Inferior parietal cortex (tissue), 1 donor: ENCODE results near the gene EPHB1.
A peak's percentile ranks its signal among the peaks of the same experiment; 100 is the strongest.
"Not testable (repeated sequence)": the region's sequence is repeated elsewhere in the genome, so short reads cannot be mapped to it uniquely, and the experiment has no call there.

ENCODE experiments used
- DNase-seq: peaks from one replicate; pipeline ENCODE4 v3.0.0-alpha.2; 2016; ENCODE audit errors: extremely low spot score

The EPHB1 gene

GRCh38 chr3:135084405-135084804 is 289.3 kb downstream of the EPHB1 start:
- no peak for DNase-seq

DNA sequence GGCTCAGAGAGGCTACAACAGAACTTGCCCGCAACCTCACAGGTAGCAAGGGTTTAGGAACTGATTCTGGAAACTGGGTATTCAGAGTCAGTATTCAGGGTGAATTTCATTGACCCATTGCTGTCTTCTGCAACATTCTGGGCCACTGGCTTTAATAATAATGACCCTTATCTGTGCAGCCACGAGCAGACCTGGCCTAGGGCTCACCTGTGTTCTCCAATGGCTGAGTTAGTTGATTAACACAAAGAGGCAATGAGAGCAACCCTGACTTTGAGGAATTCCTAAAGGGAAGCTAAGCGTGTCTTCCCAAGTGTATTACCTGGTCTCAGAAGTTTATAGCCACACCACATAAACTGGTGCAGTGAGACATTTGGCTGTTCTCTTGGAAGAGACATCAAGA is 289.9 kb downstream of the EPHB1 start:
- no peak for DNase-seq

- DNase-seq, result no peak
Observed at GRCh38 chr3:135085652-135086436, 290.8 kb downstream of the EPHB1 start.

DNA sequence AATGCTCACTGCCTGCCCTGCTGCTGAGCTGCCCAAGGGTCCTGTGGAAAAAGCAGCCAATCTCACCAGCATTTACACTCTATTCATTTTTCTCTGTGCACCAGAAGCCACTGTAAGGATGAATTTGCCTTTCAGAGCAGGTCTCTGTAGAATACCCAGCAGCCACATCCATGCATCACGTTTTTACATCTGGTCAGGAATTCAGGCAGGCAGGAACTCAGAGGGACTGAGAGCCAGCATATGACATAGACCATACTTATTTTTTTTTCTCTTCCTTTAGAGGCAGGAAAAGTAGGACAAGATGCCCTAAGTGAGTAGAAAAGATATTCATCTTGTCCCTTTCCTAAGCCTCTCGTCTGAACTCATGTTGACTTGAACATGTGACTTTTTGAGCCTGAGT is 292.7 kb downstream of the EPHB1 start:
- DNase-seq, result no peak

DNA sequence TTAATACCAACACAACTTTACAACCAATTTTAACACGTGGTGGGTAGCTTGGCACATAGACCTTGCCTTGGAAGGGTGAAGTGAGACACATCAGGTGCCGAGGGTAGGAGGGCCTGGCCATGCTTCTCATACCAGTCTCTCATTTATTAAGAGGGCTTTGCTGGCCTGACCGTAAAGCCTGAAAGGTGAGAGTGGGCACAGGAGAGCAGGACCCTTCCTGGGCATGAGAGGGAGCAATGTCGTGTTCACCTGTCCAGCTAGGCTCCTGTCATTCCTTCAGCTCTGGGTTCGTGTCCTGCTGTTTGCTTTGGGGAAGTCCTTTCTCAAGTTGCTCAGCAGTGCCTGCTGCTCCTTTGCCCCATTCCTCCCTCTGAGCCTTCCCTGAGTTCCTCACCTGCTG is 294.4 kb downstream of the EPHB1 start:
- no peak for DNase-seq

GRCh38 chr3:135090020-135090717 is 295.1 kb downstream of the EPHB1 start:
- DNase-seq, result no peak

DNA sequence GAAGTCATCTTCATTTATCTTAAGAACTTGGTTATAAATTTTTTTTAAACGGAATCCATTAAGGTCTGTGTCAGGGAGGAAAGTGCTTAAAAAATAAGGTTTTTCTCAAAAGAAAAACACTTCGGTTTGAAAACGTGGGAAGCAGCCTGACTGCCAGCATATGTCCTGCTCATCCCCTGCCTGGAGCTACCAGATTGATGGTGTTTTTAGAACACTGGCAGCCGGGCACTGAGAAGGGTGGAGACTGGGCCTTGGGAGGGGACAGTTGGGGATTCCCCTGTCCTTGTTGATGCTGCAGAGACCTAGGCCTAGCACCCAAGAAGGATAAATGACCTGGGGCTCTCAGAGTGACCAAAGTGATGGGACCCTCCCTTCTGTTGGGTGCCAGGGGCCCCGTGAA is 296.9 kb downstream of the EPHB1 start:
- DNase-seq, result peak; percentile 8

DNA sequence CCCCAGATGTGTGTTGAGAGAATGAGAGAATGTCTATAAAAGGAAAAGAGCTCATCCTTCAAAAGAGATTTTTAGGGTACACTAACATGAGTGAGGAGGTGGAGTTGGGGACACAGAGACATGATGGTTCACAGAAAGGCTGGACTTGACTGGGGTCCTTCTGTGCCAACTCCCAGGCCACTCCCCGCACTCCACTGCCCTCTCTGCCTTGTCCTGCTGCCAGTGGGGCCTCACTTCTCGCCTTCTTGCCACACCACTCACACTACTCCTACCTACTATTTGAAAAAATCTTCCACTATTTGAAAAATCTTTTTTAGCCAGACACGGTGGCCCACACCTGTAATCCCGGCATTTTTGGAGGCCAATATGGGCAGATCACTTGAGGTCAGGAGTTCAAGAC is 298.1 kb downstream of the EPHB1 start:
- no peak for DNase-seq

DNA sequence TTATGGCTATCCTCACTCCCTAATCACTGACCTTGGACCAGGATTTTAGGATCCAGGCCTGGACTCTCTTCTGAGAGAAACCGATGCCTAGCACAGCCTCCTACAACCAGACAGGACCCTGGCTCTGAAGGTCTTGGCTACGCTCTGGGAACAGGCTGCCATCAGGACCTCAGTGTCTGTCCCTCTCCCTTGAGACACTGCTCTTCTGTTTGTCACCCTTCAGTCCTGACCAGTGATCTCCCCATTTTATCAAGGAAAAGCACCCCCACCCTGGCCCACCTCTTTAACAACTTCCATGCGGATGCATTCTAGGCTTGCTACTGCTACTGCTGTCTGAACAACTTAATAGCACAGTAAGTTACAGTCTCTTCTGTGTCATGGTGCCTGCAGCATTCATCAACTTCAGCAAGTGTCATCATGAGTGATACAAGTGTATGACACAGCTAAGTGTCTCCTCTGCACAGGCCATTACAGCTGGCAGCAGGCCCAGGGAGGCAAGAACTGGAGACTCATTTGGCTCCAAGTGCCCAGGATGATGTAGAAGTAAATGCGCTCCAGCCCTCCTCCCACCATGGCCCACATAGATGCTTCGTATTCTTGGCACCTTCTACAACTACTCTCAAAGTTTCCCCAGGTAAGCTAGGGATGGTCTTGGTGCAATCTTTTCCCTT is 302.4 kb downstream of the EPHB1 start:
- no peak for DNase-seq

DNA sequence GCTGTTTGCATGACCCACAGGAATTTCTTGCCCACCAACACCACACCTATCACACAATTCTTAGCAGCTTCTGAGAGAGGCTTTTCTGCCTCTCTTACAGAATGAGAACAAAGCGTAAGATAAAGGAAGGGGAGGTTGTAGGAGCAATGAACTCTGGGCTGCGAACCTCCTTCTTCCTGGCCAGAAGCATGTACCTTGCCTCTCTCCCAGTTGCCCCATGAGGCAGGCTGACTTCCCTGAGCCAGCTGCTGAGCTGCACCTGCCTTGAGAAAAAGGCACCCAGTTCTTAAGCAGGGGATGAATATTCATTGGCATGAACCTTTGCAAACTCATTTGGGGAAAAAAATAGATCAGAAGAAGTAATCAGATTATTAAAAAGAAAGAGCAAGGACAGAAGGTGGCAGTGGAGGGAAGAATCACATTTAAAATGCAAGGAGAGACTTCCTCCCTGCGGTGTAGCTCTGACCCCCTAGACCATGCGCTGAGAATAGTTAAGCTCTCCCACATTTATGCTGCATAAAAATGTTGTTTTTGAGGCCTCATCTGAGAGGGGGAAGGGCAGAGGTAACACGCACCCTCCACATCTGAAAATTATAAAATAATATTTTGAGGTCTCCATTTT is 304.8 kb downstream of the EPHB1 start:
- DNase-seq, result no peak

GRCh38 chr3:135100366-135100765 is 305.3 kb downstream of the EPHB1 start:
- DNase-seq, result no peak

GRCh38 chr3:135103917-135104316 is 308.9 kb downstream of the EPHB1 start:
- no peak for DNase-seq

- no peak for DNase-seq
Observed at GRCh38 chr3:135106445-135106844, 311.4 kb downstream of the EPHB1 start.

- DNase-seq, result no peak
Observed at GRCh38 chr3:135107043-135107442, 312.0 kb downstream of the EPHB1 start.

DNA sequence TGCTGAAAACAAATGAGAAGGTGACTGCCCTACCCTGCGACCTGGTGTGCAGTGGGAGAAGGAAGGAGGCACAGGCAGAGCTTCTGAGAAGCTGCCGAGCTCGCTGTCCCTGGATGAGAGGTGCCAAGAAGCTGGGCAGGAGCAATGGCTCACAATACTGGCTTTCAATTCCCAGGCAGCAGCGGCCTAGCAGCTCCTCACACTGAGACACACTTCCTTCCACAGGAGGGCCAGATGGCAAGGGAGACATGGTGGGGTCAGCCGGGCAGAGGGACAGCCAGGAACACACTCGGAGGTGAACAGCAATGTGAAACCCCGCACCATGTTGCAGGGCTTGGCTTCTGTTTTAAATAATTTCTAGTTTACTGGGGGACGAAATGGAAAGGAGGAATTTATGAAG is 314.6 kb downstream of the EPHB1 start:
- no peak for DNase-seq

GRCh38 chr3:135114551-135114950 is 319.5 kb downstream of the EPHB1 start:
- not testable (repeated sequence) for DNase-seq

DNA sequence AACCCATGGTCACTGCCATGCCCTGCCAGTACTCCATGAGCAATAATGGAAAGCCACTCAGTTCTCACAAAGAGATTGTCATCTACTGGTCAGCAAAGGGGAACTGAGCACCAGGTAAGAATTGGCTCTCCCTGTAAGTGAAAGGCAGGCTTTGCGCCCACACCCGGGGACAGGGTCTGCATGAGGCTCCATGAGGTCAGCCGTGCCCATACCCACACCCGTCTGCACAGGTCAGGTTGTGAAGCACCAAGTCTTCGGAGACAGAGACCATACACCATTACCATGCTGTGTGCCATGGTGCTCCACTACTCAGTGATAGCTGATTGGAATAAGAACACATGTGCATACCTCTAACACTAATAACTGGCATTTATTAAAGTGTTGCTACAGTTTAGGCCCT is 322.9 kb downstream of the EPHB1 start:
- no peak for DNase-seq

- DNase-seq, result no peak
Observed at GRCh38 chr3:135118792-135119191, 323.7 kb downstream of the EPHB1 start.

DNA sequence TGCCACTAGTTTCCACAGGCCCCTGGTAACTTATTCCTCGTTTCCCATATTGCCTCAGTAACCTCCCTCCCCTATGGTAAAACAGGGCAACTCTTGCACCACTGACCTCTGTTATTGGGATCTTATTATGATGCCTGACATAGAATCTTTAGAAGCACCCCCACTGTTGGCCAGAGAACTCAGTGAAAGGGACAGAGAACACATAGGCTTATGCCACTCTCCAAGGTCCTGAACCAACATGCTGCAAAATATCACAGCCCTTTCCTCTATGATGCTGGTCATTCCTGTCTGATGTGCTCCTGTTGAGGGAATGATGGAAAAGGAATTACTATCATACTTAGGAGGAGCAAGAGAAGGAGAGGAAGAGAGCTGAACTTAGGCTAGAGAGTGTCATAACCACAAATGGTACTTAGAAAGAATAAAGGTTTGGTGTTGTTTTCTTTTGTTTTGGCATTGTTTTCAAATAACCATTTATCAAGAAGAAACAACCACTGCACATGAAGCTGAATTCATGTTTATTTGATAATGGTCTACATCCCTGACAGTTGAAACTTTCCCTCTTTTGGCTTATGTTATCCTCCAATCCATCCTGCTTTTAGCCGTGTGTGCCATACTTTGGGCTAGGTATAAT is 330.2 kb downstream of the EPHB1 start:
- DNase-seq, result no peak

GRCh38 chr3:135127946-135128470 is 332.9 kb downstream of the EPHB1 start:
- DNase-seq, result no peak

- DNase-seq, result no peak
Observed at GRCh38 chr3:135128818-135129217, 333.8 kb downstream of the EPHB1 start.

GRCh38 chr3:135131290-135131689 is 336.2 kb downstream of the EPHB1 start:
- no peak for DNase-seq
